ENCODE measurements around the gene HNRNPA1. TPM values are rescaled to one million over a fixed set of nuclear protein-coding genes. Genes with fewer than 3 reads are reported as not detected.
"Not testable (repeated sequence)": the region's sequence is repeated elsewhere in the genome, so short reads cannot be mapped to it uniquely, and the experiment has no call there.

The HNRNPA1 gene
- total and polyA plus RNA-seq, 7 donors: 318 to 1,311 (median 594) TPM

DNA sequence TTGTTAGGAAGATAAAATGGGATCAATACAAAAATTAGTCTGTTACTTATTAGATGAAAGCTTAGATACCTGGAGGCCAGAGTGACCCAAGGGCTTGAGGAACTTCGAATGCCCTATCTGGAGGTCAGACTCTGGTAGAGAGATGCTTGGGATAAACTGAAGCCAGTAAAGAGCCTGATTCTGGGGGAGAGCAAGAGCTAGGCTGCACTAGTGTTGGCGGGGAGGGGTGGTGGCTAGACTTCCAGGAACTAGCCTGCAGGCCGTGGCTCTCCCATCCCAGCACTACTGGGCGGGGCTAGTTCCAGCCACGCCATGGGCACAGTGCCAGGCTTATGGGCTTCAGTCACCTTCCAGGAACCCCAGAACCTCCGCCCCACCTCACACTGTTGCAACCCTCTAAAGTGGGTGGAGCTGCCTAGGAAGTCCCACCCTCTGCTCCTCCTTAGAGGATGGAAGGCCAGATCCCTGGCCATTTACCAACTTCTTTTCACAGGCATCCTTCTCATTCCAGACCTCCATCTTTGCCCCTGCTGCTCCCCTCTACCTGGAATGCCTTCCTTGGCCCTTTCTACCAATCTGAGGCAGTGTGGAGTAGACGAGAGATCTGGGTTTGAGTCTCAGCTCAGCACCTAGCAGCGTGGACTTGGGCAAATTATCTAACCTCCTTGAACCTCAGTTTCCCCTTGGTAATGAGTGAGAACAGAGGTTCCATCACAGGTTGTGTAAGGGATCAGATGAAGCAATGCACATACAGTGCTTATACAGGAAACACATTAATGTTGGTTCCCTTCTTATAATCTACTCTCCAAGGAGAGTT lies 26.6 kb downstream of the HNRNPA1 start:
- H3K4me3 ChIP-seq: no peak overlapping the region
- H3K9me3 ChIP-seq: no peaks in the 10 kb centered on the region
- TF ChIP-seq EP300 (IDR thresholded peaks at IDR 0.05): no peak
- WGBS, 2 donors: 24 to 45% methylated on average over 8 of the region's 8 CpGs
- H3K27me3 ChIP-seq: peaks cover 0 to 11% (median 5%) of the 10 kb centered on the region in 3 donors
- no peaks in the 10 kb centered on the region for H3K4me1 ChIP-seq
- H3K27ac ChIP-seq: no peak overlapping the region
- H3K36me3 ChIP-seq: no peaks in the 10 kb centered on the region
- DNase-seq: peak; percentile 76
- intact Hi-C loops (cut with DNase I): no loop called here

DNA sequence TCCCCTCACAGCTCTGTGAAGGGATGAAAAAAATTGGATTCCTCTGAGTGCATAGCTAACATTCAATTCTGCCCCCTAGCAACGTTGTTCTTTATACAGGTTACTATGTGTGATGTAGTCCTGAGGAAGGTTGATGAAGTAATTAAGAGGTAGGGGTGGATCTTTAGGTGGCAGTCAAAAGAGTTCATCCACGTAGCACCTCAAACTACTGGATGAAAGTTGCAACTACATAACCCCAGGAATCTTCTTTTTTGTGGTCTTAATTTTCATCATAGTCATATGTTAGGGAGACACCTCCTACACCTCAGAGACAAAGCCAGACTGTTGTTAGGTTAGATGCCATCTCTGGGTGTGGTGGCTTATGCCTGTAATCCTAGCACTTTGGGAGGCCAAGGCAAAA lies 30.5 kb downstream of the HNRNPA1 start:
- H3K27ac ChIP-seq: no peak overlapping the region
- intact Hi-C loops (cut with DNase I): no loop called here
- H3K4me1 ChIP-seq: no peaks in the 10 kb centered on the region
- TF ChIP-seq POLR2A (IDR thresholded peaks at IDR 0.05): no peak
- no peak for TF ChIP-seq EP300 (IDR thresholded peaks at IDR 0.05)
- TF ChIP-seq, protein P1, sequence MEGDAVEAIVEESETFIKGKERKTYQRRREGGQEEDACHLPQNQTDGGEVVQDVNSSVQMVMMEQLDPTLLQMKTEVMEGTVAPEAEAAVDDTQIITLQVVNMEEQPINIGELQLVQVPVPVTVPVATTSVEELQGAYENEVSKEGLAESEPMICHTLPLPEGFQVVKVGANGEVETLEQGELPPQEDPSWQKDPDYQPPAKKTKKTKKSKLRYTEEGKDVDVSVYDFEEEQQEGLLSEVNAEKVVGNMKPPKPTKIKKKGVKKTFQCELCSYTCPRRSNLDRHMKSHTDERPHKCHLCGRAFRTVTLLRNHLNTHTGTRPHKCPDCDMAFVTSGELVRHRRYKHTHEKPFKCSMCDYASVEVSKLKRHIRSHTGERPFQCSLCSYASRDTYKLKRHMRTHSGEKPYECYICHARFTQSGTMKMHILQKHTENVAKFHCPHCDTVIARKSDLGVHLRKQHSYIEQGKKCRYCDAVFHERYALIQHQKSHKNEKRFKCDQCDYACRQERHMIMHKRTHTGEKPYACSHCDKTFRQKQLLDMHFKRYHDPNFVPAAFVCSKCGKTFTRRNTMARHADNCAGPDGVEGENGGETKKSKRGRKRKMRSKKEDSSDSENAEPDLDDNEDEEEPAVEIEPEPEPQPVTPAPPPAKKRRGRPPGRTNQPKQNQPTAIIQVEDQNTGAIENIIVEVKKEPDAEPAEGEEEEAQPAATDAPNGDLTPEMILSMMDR (IDR thresholded peaks at IDR 0.05): no peak
- TF ChIP-seq POLR2AphosphoS5 (IDR thresholded peaks at IDR 0.05): no peak
- no peaks in the 10 kb centered on the region for H3K9me3 ChIP-seq
- H3K4me3 ChIP-seq: no peak overlapping the region
- DNase-seq: no peak
- H3K27me3 ChIP-seq: no peaks in the 10 kb centered on the region
- 66 to 67% methylated on average over 2 of the region's 2 CpGs for WGBS, 2 donors
- no peaks in the 10 kb centered on the region for H3K36me3 ChIP-seq

DNA sequence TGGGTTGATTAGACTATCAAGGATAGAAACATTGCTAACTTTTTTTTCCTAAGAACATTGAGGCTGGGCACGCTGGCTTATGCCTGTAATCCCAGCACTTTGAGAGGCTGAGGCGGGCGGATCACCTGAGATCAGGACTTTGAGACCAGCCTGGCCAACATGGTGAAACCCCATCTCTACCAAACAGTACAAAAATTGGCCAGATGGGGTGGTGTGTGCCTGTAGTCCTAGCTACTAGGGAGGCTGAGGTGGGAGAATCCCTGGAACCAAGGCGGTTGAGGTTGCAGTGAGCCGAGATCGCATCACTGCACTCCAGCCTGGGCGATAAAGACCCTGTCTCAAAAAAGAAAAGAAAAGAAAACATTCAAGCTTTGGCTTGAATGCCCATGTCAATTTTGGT lies 31.8 kb downstream of the HNRNPA1 start:
- not testable (repeated sequence) for DNase-seq, H3K27ac ChIP-seq

DNA sequence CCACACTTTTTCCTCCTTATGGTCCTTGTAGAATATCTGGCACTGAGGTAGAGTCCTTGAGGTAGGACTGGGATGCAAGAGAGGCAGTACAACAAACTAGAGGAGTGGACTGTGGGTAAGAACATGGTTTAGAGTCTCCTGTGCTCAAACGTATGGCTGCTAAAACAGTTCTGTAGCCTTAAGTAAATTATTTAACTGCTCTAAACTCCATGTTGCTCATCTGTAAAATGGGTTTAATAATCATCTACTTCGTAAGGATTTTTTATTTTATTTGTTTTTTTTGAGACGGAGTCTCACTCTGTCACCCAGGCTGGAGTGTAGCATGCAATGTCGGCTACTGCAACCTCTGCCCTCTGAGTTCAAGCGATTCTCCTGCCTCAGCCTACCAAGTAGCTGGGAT lies 40.8 kb downstream of the HNRNPA1 start:
- 86 to 91% methylated on average over 5 of the region's 5 CpGs for WGBS, 2 donors
- Histone ChIP-seq H3K9me3 (no peaks in the 10 kb centered on the region), H3K27me3 (no peaks in the 10 kb centered on the region), H3K27ac (no peak overlapping the region), H3K4me3 (no peak overlapping the region), H3K36me3 (no peaks in the 10 kb centered on the region), H3K4me1 (peaks cover 0 to 9% (median 8%) of the 10 kb centered on the region in 4 donors)
- TF ChIP-seq, protein P1 (IDR thresholded peaks at IDR 0.05): no peak
- TF ChIP-seq EP300 (IDR thresholded peaks at IDR 0.05): no peak
- TF ChIP-seq POLR2AphosphoS5 (IDR thresholded peaks at IDR 0.05): no peak
- no peak for TF ChIP-seq POLR2A (IDR thresholded peaks at IDR 0.05)
- intact Hi-C loops (cut with DNase I): no loop called here
- DNase-seq: no peak

More for the DNA sequence above, 31.8 kb downstream of the HNRNPA1 start:
- H3K4me3 ChIP-seq; intact Hi-C loops (cut with DNase I); H3K36me3 ChIP-seq; H3K9me3 ChIP-seq; H3K27me3 ChIP-seq; H3K4me1 ChIP-seq: not testable (repeated sequence)
- 90 to 94% methylated on average over 7 of the region's 7 CpGs for WGBS, 2 donors

DNA sequence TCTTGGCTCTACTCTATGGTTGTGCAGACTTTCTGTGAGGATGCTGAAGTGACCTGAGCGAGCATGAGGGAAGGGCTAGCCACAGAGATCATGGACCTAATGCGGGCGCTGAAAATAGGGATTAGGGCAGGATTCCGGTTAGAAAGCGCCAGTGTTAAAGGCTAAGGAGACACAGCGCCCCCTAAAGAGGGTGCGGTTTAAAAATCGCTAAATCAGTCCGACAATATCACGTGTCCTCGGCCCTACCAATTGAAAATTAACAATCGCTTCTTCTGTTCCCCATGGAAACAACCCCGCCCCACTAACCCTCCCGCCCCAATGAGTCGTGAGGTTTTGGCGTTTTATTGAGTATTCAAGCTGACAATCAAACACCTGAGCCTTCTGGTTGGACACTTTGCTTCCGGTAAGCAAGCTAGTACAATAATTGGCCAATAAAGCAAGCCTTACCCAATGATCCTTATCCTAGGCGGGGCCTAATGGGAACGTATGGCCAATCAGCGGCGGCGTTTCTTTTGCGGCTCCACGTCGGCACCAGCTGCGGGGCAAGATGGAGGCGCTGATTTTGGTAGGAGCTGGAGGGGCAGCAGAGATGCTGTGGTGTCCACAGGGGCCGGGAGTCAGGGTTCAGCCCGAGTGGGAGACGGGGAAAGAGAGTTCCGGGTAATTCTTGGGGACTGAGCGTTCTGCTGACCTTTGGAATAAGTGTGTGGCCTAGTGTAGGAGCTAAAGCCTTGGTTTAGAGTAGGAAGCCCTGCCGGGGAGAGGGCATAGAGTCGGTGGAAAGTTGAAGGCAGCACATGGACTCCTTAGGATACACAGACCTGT lies 44.3 kb downstream of the HNRNPA1 start, which contains the start of gene COPZ1:
COPZ1 (plus strand) TSS at position 515 of the 825 bp plus-strand sequence; CDS start at position 548, 33 bp downstream.
- Histone ChIP-seq H3K27me3 (no peaks in the 10 kb centered on the region), H3K9me3 (no peaks in the 10 kb centered on the region), H3K36me3 (peaks cover 0 to 9% (median 0%) of the 10 kb centered on the region in 4 donors), H3K27ac (peak within 1 kb of the TSS; percentile 86 to 89 (median 88)), H3K4me1 (peaks cover 0 to 43% (median 34%) of the 10 kb centered on the region in 4 donors), H3K4me3 (peak within 1 kb of the TSS; percentile 63 to 83 (median 77))
- TF ChIP-seq, protein P1 (IDR thresholded peaks at IDR 0.05): peak; percentile 40 to 68 (median 56)
- TF ChIP-seq POLR2A (IDR thresholded peaks at IDR 0.05) (peak; percentile 60 to 76), POLR2AphosphoS5 (IDR thresholded peaks at IDR 0.05) (peak; percentile 89 to 94 (median 94)), EP300 (IDR thresholded peaks at IDR 0.05) (no peak)
- intact Hi-C loops (cut with DNase I): loop anchor here (2.0 kb wide), 2 partner anchors 34 to 44 kb away; partner anchors contain the start of genes CBX5 and HNRNPA1
- 1 to 2% methylated on average over 34 of the region's 34 CpGs for WGBS, 2 donors
- DNase-seq: peak; percentile 98

DNA sequence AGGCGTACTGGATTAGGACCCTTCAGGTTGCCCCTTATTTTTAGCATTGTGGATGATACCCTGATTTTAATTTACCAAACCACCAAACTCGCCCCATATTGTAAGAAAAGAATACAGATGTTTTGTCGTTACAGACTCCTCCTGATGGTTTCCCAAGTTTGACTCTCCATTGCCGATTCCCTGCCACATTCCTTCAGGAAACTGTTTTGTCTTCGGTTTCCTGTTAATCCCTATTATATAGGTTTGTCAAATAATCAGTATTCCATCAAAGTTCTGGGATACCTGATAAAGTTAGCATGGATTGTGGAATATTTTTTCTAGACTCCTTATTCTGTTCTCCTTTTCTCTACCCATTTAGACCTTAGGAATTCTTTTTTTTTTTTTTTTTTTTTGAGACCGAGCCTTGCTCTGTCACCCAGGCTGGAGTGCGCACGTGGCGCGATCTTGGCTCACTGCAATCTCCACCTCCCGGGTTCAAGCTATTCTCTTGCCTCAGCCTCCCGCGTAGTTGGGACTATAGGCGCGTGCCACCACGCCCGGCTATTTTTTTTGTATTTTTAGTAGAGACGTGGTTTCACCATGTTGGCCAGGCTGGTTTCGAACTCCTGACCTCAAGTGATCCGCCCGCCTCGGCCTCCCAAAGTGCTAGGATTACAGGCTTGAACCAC lies 45.0 kb downstream of the HNRNPA1 start:
- peak overlapping the region; percentile 86 to 89 (median 88) for H3K27ac ChIP-seq
- not testable (repeated sequence) for H3K36me3 ChIP-seq, DNase-seq, H3K9me3 ChIP-seq, H3K27me3 ChIP-seq
- H3K4me3 ChIP-seq: peak overlapping the region; percentile 63 to 83 (median 77)
- H3K4me1 ChIP-seq: peaks cover 0 to 51% (median 41%) of the 10 kb centered on the region in 4 donors
- WGBS, 2 donors: 46 to 51% methylated on average over 22 of the region's 22 CpGs
- intact Hi-C loops (cut with DNase I): loop anchor here (2.0 kb wide), 2 partner anchors 33 to 45 kb away; partner anchors contain the start of genes CBX5 and HNRNPA1

All from sigmoid colon (tissue), 7 donors.